Gastroesophageal sphincter (tissue), 3 donors: ENCODE data around the gene SLC39A11.

Source experiments
- CTCF ChIP-seq, 4 experiments: fragments of 200-600 bp in 2 of 4; fragments of 450-650 bp in 2 of 4; sonication (generic) in 1 of 4; IDR thresholded peaks; one replicate each; pipeline ENCODE4 v1.5.1; 2017 to 2019; ENCODE audit warnings: antibody characterized with exemption in 4 of 4, mild to moderate bottlenecking in 2 of 4, moderate library complexity in 2 of 4
- EP300 ChIP-seq: sonication (generic); formaldehyde crosslinking; IDR thresholded peaks from one replicate; pipeline ENCODE4 v1.6.1; 2017; ENCODE audit warnings: antibody characterized with exemption, mild to moderate bottlenecking
- POLR2A ChIP-seq, 2 donors: fragments of 450-650 bp; IDR thresholded peaks; one replicate each; pipeline ENCODE4 v1.6.1; 2017; ENCODE audit warnings: antibody characterized with exemption in 2 of 2, mild to moderate bottlenecking in 2 of 2, moderate library complexity in 1 of 2

GRCh38 chr17:72743037-72743467 is 349.4 kb downstream of the SLC39A11 start:
- TF ChIP-seq CTCF (IDR thresholded peaks at IDR 0.05) (no peak), POLR2A (IDR thresholded peaks at IDR 0.05) (no peak), EP300 (no peak)
